RWPE1 (cell line): ENCODE results near the gene SCAMP1.
"Not testable (repeated sequence)": the region's sequence is repeated elsewhere in the genome, so short reads cannot be mapped to it uniquely, and the experiment has no call there.

ENCODE experiments used
- CTCF ChIA-PET: fragments of 350-600 bp; sonication (Branson Sonifier 250); formaldehyde crosslinking; extraction: SDS; loops from one replicate; lab custom pipeline; 2021; lab: Yijun Ruan, JAX
- POLR2A ChIA-PET: fragments of 400-600 bp; formaldehyde crosslinking; extraction: SDS; loops from one replicate; lab custom pipeline; 2020; ENCODE audit warnings: antibody characterized with exemption; ENCODE audit not compliant: low non-redundant PET; lab: Yijun Ruan, JAX
- DNase-seq: peaks from one replicate; pipeline ENCODE4 v3.0.0; 2012; ENCODE audit warnings: low spot score
- H3K27ac ChIP-seq: fragments of 450-650 bp; 2 replicates; pipeline ENCODE4 v1.5.1; 2017
- CTCF ChIP-seq: fragments of 450-650 bp; conservative IDR thresholded peaks from 2 replicates; pipeline ENCODE4 v1.5.1; 2017; ENCODE audit warnings: low read depth, mild to moderate bottlenecking

SCAMP1 gene

GRCh38 chr5:78387468-78388153, 27.2 kb downstream of the SCAMP1 start:
- no peak overlapping the region for H3K27ac ChIP-seq
- POLR2A ChIA-PET, result no interaction called here
- no peak for DNase-seq
- TF ChIP-seq CTCF, result no peak
- CTCF ChIA-PET, result no interaction called here

- POLR2A ChIA-PET, DNase-seq, H3K27ac ChIP-seq, CTCF ChIA-PET: not testable (repeated sequence)
Measured at GRCh38 chr5:78391357-78391756, 30.9 kb downstream of the SCAMP1 start.

GRCh38 chr5:78397831-78398230, 37.4 kb downstream of the SCAMP1 start:
- TF ChIP-seq CTCF, result no peak
- no peak overlapping the region for H3K27ac ChIP-seq
- DNase-seq, result no peak
- ChIA-PET CTCF (interaction anchor here (0.6 kb wide), 1 partner anchor 26 kb away, joined by 8 read pairs; no protein-coding TSS in a partner anchor), POLR2A (no interaction called here)

GRCh38 chr5:78399116-78399515, 38.7 kb downstream of the SCAMP1 start:
- TF ChIP-seq CTCF, result no peak
- no peak for DNase-seq
- POLR2A ChIA-PET, result no interaction called here
- no peak overlapping the region for H3K27ac ChIP-seq
- CTCF ChIA-PET, result no interaction called here

- ChIA-PET POLR2A (no interaction called here), CTCF (interaction anchor here (0.6 kb wide), 1 partner anchor 1278 kb away, joined by 3 read pairs; no protein-coding TSS in a partner anchor)
- no peak for TF ChIP-seq CTCF
Measured at GRCh38 chr5:78404682-78405293, 44.4 kb downstream of the SCAMP1 start.

GRCh38 chr5:78405829-78406750, 45.7 kb downstream of the SCAMP1 start:
- no peak for TF ChIP-seq CTCF
- peak; percentile 64 for DNase-seq
- CTCF ChIA-PET, result no interaction called here
- POLR2A ChIA-PET, result no interaction called here
- no peak overlapping the region for H3K27ac ChIP-seq

More at GRCh38 chr5:78404682-78405293, 44.4 kb downstream of the SCAMP1 start:
- no peak overlapping the region for H3K27ac ChIP-seq
- no peak for DNase-seq
